ENCODE data around the gene DPH5. TPM values are rescaled to one million over a fixed set of nuclear protein-coding genes. Genes with fewer than 3 reads are reported as not detected.

DPH5 gene
- total RNA-seq, 1 donor from 2014 or later: 69.4 TPM

DNA sequence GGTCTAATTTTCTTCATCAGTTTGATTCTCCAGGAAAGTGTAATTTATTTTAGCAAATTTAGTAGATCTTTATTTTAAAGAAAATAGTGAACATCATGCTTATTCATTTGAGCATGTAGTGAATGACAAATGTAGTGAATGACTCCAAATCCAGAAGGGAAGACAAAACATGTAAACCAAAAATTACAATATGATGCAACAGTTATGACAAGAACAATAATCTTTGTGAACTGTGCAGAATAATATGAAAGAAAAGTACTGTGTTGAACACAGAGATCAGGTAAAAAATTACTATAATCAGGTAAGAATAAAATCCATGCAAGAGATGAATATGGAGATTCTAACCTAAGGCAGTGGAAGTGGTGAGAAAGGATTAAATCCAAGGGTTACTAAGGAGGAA, 30.0 kb upstream of the DPH5 start:
- DNase-seq (ENCODE audit: low read depth, low spot score): no peak
- no peak overlapping the region for H3K27ac Mint-ChIP-seq (ENCODE audit: unreplicated experiment)
- no peaks in the 10 kb centered on the region for H3K27me3 Mint-ChIP-seq (ENCODE audit: low read depth)
- TF ChIP-seq, protein P1, sequence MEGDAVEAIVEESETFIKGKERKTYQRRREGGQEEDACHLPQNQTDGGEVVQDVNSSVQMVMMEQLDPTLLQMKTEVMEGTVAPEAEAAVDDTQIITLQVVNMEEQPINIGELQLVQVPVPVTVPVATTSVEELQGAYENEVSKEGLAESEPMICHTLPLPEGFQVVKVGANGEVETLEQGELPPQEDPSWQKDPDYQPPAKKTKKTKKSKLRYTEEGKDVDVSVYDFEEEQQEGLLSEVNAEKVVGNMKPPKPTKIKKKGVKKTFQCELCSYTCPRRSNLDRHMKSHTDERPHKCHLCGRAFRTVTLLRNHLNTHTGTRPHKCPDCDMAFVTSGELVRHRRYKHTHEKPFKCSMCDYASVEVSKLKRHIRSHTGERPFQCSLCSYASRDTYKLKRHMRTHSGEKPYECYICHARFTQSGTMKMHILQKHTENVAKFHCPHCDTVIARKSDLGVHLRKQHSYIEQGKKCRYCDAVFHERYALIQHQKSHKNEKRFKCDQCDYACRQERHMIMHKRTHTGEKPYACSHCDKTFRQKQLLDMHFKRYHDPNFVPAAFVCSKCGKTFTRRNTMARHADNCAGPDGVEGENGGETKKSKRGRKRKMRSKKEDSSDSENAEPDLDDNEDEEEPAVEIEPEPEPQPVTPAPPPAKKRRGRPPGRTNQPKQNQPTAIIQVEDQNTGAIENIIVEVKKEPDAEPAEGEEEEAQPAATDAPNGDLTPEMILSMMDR (conservative IDR thresholded peaks at IDR 0.05): no peak
- peaks cover 13% of the 10 kb centered on the region for H3K36me3 Mint-ChIP-seq (ENCODE audit: low read depth)
- H3K4me3 Mint-ChIP-seq: no peak overlapping the region
- H3K4me1 Mint-ChIP-seq: peaks cover 14% of the 10 kb centered on the region
- no peaks in the 10 kb centered on the region for H3K9me3 Mint-ChIP-seq

DNA sequence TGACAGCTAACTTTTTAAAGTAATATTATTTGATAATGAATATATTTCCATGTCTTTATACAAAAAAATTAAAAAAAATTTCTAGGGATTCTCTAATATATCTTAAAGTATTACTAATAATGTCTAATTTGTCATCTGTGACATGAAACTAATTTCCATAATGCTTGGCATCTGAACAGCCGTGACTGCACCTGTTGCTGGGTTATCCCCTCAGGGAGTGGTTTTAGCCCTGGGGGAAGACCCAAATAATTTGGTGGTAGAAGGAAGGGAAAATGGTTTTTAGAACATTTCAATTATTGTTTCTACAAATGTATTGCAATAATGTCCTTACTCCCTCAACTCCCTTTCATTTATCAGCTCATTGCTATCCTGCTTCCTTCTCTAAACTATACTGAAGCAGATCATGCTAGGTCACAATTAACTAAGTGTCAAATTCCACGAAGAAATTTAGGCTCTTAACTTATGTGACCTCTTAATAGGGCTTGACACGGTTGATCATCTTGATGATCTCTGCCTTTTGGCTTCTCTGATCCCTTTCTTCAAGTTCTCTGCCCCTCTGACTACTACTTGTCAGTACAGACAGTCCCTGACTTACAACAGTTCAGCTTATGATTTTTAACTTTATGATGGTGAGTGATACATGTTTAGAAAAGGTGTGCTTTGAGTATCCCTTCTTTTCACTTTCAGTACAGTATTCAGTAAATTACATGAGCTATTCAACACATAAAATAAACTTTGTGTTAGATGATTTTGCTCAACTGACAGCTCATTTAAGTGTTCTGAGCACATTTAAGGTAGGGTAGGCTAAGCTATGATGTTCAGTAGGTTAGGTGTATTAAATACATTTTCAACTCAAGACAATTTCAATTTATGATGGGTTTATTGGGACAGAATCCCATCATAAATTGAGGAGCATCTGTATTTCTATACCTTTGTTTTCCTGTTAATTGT, 26.4 kb upstream of the DPH5 start:
- Mint-ChIP-seq H3K27ac (ENCODE audit: unreplicated experiment) (no peak overlapping the region), H3K9me3 (no peaks in the 10 kb centered on the region), H3K36me3 (ENCODE audit: low read depth) (no peaks in the 10 kb centered on the region), H3K4me3 (no peak overlapping the region), H3K4me1 (peaks cover 6% of the 10 kb centered on the region), H3K27me3 (ENCODE audit: low read depth) (no peaks in the 10 kb centered on the region)
- no peak for DNase-seq (ENCODE audit: low read depth, low spot score)
- TF ChIP-seq, protein P1 (conservative IDR thresholded peaks at IDR 0.05): no peak

DNA sequence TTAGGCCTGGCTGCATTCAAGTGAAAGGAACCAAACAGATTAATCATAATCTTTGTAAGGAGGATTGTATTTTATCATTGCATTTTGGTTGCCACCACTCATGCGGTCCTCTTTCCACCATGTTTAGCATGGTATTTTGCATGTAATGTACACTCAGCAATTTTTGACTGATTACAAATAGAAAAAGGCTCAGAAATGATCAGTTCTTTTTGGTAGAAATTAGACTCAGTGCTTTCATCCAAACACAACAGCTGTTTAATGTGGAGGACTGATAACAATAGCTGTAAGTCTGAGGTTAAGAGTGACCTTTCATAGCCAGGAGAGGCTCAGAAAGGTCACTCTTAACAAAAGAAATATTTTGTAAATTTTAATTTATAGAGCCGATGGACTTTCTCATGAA, 25.3 kb upstream of the DPH5 start:
- no peak overlapping the region for H3K27ac Mint-ChIP-seq (ENCODE audit: unreplicated experiment)

DNA sequence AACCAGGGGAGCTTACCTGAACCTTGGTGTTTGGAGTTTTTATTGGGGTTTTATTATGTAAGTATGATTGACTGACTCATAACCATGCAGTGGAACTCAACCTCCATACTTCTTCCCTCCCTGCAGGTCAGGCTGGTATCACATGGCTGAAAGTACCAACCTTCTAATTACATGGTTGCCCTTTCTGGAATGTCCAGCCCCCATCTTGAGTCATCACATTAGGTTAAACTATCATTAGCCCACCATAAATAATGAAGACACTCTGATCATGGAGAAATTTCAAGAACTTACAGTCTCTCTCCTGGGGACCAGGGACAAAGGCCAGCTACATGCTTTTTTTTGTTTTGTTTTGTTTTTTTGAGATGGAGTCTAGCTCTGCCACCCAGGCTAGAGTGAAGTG, 19.2 kb upstream of the DPH5 start:
- Mint-ChIP-seq H3K4me3 (no peak overlapping the region), H3K27me3 (ENCODE audit: low read depth) (no peaks in the 10 kb centered on the region), H3K4me1 (no peaks in the 10 kb centered on the region), H3K36me3 (ENCODE audit: low read depth) (peaks cover 11% of the 10 kb centered on the region), H3K27ac (ENCODE audit: unreplicated experiment) (no peak overlapping the region), H3K9me3 (peaks cover 8% of the 10 kb centered on the region)
- DNase-seq (ENCODE audit: low read depth, low spot score): no peak
- TF ChIP-seq, protein P1 (conservative IDR thresholded peaks at IDR 0.05): no peak

More for the DNA sequence above, 25.3 kb upstream of the DPH5 start:
- Mint-ChIP-seq H3K36me3 (ENCODE audit: low read depth) (no peaks in the 10 kb centered on the region), H3K4me3 (no peak overlapping the region), H3K4me1 (peaks cover 6% of the 10 kb centered on the region), H3K27me3 (ENCODE audit: low read depth) (no peaks in the 10 kb centered on the region), H3K9me3 (no peaks in the 10 kb centered on the region)
- DNase-seq (ENCODE audit: low read depth, low spot score): no peak
- TF ChIP-seq, protein P1 (conservative IDR thresholded peaks at IDR 0.05): no peak

DNA sequence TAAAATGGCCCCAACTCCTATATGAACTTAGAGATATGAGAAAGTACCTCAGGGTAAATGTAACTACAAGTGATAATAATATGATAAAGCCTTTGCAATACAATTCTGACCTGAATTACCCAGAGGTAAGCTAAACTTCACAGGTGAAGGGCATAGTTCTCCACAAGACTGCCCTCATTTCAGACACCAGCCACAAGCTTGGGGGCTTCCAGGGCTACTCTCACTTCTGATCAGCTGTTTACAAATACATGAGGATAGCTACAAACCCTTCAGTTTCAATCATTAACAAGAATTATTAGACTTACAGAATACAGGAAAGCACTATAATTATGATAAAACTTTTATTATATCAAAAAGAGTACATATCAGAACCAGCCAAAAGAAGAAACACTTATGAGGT, 18.7 kb upstream of the DPH5 start:
- H3K27me3 Mint-ChIP-seq (ENCODE audit: low read depth): no peaks in the 10 kb centered on the region
- H3K4me1 Mint-ChIP-seq: no peaks in the 10 kb centered on the region
- no peak for DNase-seq (ENCODE audit: low read depth, low spot score)
- no peak overlapping the region for H3K4me3 Mint-ChIP-seq
- peaks cover 8% of the 10 kb centered on the region for H3K9me3 Mint-ChIP-seq
- TF ChIP-seq, protein P1 (conservative IDR thresholded peaks at IDR 0.05): no peak
- peaks cover 15% of the 10 kb centered on the region for H3K36me3 Mint-ChIP-seq (ENCODE audit: low read depth)
- no peak overlapping the region for H3K27ac Mint-ChIP-seq (ENCODE audit: unreplicated experiment)

Data from neural crest cell (in vitro differentiated cells).